ENCODE data around the gene ATP5MG. TPM values are rescaled to one million over a fixed set of nuclear protein-coding genes. Genes with fewer than 3 reads are reported as not detected.
A peak's percentile ranks its signal among the peaks of the same experiment; 100 is the strongest.

Gene ATP5MG
- total and polyA plus RNA-seq, 10 donors = 34.5 to 258 (median 146) TPM

DNA sequence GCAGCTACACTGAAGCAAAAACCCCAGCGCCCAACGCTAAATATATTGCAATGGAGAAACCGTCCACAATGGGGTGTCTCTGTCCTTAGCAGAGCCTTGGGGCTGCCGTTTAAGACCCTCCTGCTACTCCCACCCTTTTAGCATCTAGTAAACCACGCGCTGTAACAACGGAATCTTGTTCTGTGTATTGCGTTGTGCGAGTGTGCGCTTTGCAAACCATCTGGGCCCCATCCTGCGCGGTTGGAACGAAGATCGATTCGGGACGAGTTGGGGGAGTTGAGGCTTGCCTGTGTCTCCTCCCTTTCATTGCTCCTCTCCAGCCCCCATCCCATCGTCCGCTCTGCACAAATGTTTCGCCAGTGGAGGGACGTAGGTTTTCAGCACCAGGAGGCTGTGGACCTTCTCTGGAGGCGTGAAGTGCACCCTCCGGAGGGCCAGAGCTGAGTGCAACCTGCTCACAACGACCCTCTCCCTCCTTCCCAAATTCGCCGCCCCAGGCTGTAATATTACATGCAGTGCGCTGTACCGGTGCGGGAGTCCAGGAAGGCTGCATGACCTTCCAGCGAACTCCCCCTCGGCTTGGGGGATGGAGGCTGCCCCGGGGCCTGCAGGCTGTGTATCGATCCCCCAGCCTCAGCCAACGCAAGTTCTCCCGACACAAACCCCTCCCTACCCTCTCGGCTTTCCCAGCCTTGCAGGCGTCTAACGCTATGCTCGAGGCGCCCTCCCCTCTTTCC, 33.3 kb downstream of the ATP5MG start:
- DNase-seq = peak; percentile 82
- Histone ChIP-seq H3K27ac (peak overlapping the region in 7 of 8 donors; percentile 88 to 96 (median 94)), H3K4me1 (peaks cover 13 to 50% (median 34%) of the 10 kb centered on the region in 6 donors), H3K4me3 (peak overlapping the region; percentile 62 to 98 (median 94)), H3K27me3 (replicated peaks in 1 of 7) (peaks cover 0 to 3% (median 0%) of the 10 kb centered on the region in 7 donors), H3K9me3 (no peaks in the 10 kb centered on the region), H3K36me3 (no peaks in the 10 kb centered on the region)
- 0 to 2% (median 0%) methylated on average over 28 to 39 of the region's 39 CpGs for WGBS, 5 donors
- TF ChIP-seq, protein P1, sequence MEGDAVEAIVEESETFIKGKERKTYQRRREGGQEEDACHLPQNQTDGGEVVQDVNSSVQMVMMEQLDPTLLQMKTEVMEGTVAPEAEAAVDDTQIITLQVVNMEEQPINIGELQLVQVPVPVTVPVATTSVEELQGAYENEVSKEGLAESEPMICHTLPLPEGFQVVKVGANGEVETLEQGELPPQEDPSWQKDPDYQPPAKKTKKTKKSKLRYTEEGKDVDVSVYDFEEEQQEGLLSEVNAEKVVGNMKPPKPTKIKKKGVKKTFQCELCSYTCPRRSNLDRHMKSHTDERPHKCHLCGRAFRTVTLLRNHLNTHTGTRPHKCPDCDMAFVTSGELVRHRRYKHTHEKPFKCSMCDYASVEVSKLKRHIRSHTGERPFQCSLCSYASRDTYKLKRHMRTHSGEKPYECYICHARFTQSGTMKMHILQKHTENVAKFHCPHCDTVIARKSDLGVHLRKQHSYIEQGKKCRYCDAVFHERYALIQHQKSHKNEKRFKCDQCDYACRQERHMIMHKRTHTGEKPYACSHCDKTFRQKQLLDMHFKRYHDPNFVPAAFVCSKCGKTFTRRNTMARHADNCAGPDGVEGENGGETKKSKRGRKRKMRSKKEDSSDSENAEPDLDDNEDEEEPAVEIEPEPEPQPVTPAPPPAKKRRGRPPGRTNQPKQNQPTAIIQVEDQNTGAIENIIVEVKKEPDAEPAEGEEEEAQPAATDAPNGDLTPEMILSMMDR (IDR thresholded peaks at IDR 0.05 in 8 of 11, conservative IDR thresholded peaks at IDR 0.05 in 3 of 11) = no peak
- no peak for TF ChIP-seq POLR2AphosphoS5 (IDR thresholded peaks at IDR 0.05)
- no peak for TF ChIP-seq POLR2A (IDR thresholded peaks at IDR 0.05)
- intact Hi-C loops (cut with DNase I; ENCODE audit: low total_unique reads) = no loop called here

DNA sequence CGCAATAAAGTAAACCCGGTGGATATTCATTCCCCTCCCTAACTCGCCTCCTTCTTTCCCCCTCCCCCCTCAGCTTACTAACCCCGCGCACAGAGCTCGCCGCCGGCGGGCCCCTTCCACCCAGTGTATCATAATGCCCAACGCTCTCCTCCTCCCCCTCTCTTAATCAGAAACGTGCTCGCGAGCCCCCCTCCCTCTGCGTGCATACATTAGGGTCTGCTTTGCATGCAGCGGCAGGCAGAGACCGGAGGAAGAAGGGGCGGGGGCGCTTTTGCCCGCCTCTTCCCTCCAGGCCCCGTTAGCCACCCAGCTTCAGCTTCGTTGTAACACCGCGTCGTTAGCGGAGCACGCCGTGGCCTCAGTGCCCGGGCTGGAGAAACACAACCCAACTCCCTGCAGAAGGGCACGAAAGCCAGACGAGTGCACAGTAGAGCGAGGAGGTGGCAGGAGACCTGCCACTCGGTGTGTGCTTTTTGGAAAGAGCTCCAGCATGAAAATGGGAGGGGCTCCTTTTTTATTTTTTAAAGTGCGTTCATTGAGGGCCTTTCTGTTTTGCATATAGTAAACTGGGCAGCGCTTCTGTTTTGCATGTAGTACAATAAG, 34.0 kb downstream of the ATP5MG start:
- TF ChIP-seq, protein P1 (IDR thresholded peaks at IDR 0.05 in 8 of 11, conservative IDR thresholded peaks at IDR 0.05 in 3 of 11) = no peak
- TF ChIP-seq POLR2A (IDR thresholded peaks at IDR 0.05) = no peak
- peak; percentile 14 to 72 (median 58) for TF ChIP-seq POLR2AphosphoS5 (IDR thresholded peaks at IDR 0.05)
- Histone ChIP-seq H3K9me3 (no peaks in the 10 kb centered on the region), H3K27me3 (replicated peaks in 1 of 7) (peaks cover 0 to 3% (median 0%) of the 10 kb centered on the region in 7 donors), H3K27ac (peak overlapping the region; percentile 88 to 96 (median 93)), H3K4me3 (peak overlapping the region; percentile 62 to 98 (median 94)), H3K4me1 (peaks cover 17 to 56% (median 41%) of the 10 kb centered on the region in 6 donors), H3K36me3 (no peaks in the 10 kb centered on the region)
- 0 to 1% (median 1%) methylated on average over 33 to 34 of the region's 34 CpGs for WGBS, 5 donors
- intact Hi-C loops (cut with DNase I; ENCODE audit: low total_unique reads) = no loop called here
- DNase-seq = peak; percentile 93

DNA sequence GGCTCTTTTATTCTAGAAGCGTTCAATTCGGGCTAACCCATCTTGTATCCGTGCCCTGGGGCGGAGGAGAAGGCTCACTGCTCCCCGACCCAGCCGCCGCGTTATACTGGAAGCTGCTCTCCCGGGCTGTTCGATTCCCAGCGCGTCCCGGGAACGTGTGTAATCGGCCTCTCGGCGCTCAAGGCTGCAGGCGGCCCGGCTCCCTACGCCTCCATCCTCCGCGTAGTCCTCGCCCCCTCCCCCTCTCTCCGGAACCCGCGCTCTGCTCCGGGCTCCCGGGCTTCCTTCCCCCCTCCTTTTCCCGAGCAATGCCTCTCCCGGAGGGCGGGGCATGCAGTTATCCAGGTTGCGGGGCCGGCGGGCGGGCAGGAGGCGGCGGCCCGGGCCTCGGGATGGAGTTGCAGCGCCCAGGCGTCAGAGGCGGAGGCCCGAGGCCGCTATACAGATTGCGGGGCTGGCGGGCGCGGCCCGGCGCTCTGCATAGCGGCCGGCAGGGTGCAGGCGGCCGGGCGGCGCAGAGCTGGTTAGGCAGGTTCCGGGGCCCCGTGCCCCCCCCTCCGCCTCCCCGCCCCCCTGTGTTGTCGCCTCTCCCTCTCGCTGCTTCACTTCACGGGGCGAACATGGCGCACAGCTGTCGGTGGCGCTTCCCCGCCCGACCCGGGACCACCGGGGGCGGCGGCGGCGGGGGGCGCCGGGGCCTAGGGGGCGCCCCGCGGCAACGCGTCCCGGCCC, 34.7 kb downstream of the ATP5MG start, which contains the start of gene KMT2A:
TSS of gene KMT2A (plus strand) at position 600 of the 732 bp plus-strand sequence. CDS start at position 621, 21 bp downstream.
- TF ChIP-seq POLR2A (IDR thresholded peaks at IDR 0.05) (peak in 1 of 3 donors; percentile 95), POLR2AphosphoS5 (IDR thresholded peaks at IDR 0.05) (peak; percentile 71 to 75 (median 71))
- TF ChIP-seq, protein P1 (IDR thresholded peaks at IDR 0.05 in 8 of 11, conservative IDR thresholded peaks at IDR 0.05 in 3 of 11) = peak in 6 of 11 experiments; percentile 10 to 70 (median 26)
- peak; percentile 96 for DNase-seq
- peak within 1 kb of the TSS; percentile 62 to 98 (median 94) for H3K4me3 ChIP-seq
- H3K27ac ChIP-seq = peak within 1 kb of the TSS; percentile 88 to 96 (median 93)
- no peaks in the 10 kb centered on the region for H3K36me3 ChIP-seq
- no peaks in the 10 kb centered on the region for H3K9me3 ChIP-seq
- H3K4me1 ChIP-seq = peaks cover 24 to 63% (median 47%) of the 10 kb centered on the region in 6 donors
- H3K27me3 ChIP-seq (replicated peaks in 1 of 7) = peaks cover 0 to 3% (median 0%) of the 10 kb centered on the region in 7 donors
- 1 to 2% (median 1%) methylated on average over 30 to 83 of the region's 83 CpGs for WGBS, 5 donors
- intact Hi-C loops (cut with DNase I; ENCODE audit: low total_unique reads) = no loop called here
